ENCODE measurements around the gene ADGRB3. TPM values are rescaled to one million over a fixed set of nuclear protein-coding genes. Genes with fewer than 3 reads are reported as not detected.

The ADGRB3 gene
- total and polyA plus RNA-seq, 4 donors: 0.21 to 2.3 (median 0.48) TPM

DNA sequence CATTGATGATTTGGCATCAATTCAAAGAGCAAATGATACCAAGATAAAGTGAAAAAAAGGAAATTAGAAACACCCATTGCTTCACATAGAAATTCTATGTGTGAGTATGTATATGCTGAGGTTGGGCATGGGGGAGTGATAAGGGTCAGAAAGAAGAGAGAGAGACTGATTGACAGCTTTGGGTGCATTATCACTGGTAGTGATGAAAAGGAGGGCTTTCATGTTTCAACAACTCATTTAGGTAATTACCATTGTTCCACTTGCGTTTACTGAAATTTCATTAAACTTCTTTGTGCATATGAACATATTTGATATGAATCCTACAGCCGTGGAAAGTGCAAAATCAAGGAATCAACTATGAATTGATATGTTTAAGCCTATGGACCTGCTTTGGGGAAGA lies 84.7 kb downstream of the ADGRB3 start (continued):
- TF ChIP-seq, protein P1, sequence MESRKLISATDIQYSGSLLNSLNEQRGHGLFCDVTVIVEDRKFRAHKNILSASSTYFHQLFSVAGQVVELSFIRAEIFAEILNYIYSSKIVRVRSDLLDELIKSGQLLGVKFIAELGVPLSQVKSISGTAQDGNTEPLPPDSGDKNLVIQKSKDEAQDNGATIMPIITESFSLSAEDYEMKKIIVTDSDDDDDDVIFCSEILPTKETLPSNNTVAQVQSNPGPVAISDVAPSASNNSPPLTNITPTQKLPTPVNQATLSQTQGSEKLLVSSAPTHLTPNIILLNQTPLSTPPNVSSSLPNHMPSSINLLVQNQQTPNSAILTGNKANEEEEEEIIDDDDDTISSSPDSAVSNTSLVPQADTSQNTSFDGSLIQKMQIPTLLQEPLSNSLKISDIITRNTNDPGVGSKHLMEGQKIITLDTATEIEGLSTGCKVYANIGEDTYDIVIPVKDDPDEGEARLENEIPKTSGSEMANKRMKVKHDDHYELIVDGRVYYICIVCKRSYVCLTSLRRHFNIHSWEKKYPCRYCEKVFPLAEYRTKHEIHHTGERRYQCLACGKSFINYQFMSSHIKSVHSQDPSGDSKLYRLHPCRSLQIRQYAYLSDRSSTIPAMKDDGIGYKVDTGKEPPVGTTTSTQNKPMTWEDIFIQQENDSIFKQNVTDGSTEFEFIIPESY (IDR thresholded peaks at IDR 0.05): no peak
- TF ChIP-seq TAF1 (conservative IDR thresholded peaks at IDR 0.05) (no peak), SP1 (IDR thresholded peaks at IDR 0.05) (no peak)

DNA sequence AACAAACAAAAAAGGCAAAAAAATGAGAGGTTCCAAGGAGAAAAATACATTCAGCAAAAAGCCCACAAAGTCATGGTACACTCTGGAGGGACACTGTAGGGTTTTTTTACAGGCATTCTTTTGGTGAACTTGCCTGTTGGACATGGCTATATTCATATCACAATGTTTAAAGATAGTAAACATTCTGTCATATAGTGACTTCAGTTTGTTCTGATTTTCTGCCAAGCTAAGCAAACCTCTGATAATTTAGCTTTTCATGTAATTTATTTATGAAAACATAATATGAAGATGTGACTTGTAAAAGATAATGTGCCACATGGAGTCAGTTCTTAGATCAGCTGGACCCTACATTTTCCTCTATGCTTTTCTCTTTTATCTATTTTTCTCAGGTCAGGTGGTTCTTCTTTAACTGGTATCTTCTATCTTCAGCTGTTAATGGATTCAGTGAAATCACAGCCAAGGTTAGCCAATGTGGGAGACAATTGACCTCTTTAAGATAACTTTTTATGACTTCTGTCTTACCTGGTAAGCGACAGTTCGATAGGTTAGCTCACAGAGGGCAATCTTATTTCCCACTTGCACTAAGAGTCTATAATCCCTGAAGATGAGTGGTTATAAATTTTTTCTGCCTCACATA lies 87.9 kb downstream of the ADGRB3 start:
- Histone ChIP-seq H3K36me3 (ENCODE audit: control insufficient read depth in 4 of 4, insufficient read depth in 3 of 4, low read depth in 1 of 4, low read length in 3 of 4) (no peaks in the 10 kb centered on the region), H3K9ac (ENCODE audit: low read depth in 1 of 2, low read length in 2 of 2) (no peak overlapping the region), H3K27me3 (ENCODE audit: control insufficient read depth in 4 of 4, insufficient read depth in 4 of 4, low read length in 3 of 4) (peaks cover 0 to 2% (median 0%) of the 10 kb centered on the region in 4 donors), H3K27ac (ENCODE audit: low read depth in 1 of 2, low read length in 2 of 2) (no peak overlapping the region), H3K9me3 (ENCODE audit: control insufficient read depth in 4 of 4, low read length in 3 of 4) (no peaks in the 10 kb centered on the region), H3K4me3 (ENCODE audit: low read depth in 1 of 3, low read length in 3 of 3) (no peak overlapping the region), H3K4me1 (ENCODE audit: control insufficient read depth in 4 of 4, insufficient read depth in 4 of 4, low read length in 3 of 4) (peaks cover 0 to 17% (median 13%) of the 10 kb centered on the region in 4 donors)
- TF ChIP-seq REST (IDR thresholded peaks at IDR 0.05): no peak
- TF ChIP-seq, protein P2, sequence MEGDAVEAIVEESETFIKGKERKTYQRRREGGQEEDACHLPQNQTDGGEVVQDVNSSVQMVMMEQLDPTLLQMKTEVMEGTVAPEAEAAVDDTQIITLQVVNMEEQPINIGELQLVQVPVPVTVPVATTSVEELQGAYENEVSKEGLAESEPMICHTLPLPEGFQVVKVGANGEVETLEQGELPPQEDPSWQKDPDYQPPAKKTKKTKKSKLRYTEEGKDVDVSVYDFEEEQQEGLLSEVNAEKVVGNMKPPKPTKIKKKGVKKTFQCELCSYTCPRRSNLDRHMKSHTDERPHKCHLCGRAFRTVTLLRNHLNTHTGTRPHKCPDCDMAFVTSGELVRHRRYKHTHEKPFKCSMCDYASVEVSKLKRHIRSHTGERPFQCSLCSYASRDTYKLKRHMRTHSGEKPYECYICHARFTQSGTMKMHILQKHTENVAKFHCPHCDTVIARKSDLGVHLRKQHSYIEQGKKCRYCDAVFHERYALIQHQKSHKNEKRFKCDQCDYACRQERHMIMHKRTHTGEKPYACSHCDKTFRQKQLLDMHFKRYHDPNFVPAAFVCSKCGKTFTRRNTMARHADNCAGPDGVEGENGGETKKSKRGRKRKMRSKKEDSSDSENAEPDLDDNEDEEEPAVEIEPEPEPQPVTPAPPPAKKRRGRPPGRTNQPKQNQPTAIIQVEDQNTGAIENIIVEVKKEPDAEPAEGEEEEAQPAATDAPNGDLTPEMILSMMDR (IDR thresholded peaks at IDR 0.05; ENCODE audit: low read depth, low read length, missing input control): no peak
- TF ChIP-seq FOXA1 (IDR thresholded peaks at IDR 0.05): no peak
- no peak for TF ChIP-seq TAF1 (conservative IDR thresholded peaks at IDR 0.05)
- TF ChIP-seq HNF4G (IDR thresholded peaks at IDR 0.05): no peak
- no peak for TF ChIP-seq FOXA2 (IDR thresholded peaks at IDR 0.05)
- TF ChIP-seq, protein P1 (IDR thresholded peaks at IDR 0.05): no peak
- no peak for TF ChIP-seq HNF4A (conservative IDR thresholded peaks at IDR 0.05)
- TF ChIP-seq, protein P3, sequence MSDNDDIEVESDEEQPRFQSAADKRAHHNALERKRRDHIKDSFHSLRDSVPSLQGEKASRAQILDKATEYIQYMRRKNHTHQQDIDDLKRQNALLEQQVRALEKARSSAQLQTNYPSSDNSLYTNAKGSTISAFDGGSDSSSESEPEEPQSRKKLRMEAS (IDR thresholded peaks at IDR 0.05): no peak
- TF ChIP-seq, protein P4, sequence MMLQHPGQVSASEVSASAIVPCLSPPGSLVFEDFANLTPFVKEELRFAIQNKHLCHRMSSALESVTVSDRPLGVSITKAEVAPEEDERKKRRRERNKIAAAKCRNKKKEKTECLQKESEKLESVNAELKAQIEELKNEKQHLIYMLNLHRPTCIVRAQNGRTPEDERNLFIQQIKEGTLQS (IDR thresholded peaks at IDR 0.05): no peak
- no peak for TF ChIP-seq JUND (IDR thresholded peaks at IDR 0.05)
- TF ChIP-seq RXRA (IDR thresholded peaks at IDR 0.05): no peak
- TF ChIP-seq RAD21 (IDR thresholded peaks at IDR 0.05): no peak
- no peak for TF ChIP-seq EGR1 (IDR thresholded peaks at IDR 0.05; ENCODE audit: low read depth in 2 of 2)
- no peak for TF ChIP-seq GABPA (IDR thresholded peaks at IDR 0.05 in 1 of 2, conservative IDR thresholded peaks at IDR 0.05 in 1 of 2)
- TF ChIP-seq SP1 (IDR thresholded peaks at IDR 0.05): no peak
- no peak for TF ChIP-seq YY1 (IDR thresholded peaks at IDR 0.05)
- TF ChIP-seq NR2F2 (IDR thresholded peaks at IDR 0.05): no peak
- 82% methylated on average over 2 of the region's 2 CpGs for WGBS
- no peak for DNase-seq (ENCODE audit: low spot score)
